Naive B cell (primary cell): ENCODE measurements around the gene ZNF333. TPM values are rescaled to one million over a fixed set of nuclear protein-coding genes. Genes with fewer than 3 reads are reported as not detected.

ENCODE experiments used
- ATAC-seq, 2 donors: fragments of 150-1000 bp; cut with Tn5 transposase; 2 replicates each; pipeline ENCODE4 v1.10.0; 2021; ENCODE audit warnings: low read depth in 2 of 2, mild to moderate bottlenecking in 2 of 2, moderate library complexity in 2 of 2
- DNase-seq: peaks from one replicate; pipeline ENCODE4 v3.0.0; 2022
- H3K27ac Mint-ChIP-seq, 6 donors: one replicate each; pipeline ENCODE4 v1.8.0; 2020 to 2022; ENCODE audit warnings: mild to moderate bottlenecking in 6 of 6, mixed read lengths in 6 of 6, moderate library complexity in 5 of 6, inconsistent platforms in 2 of 6
- H3K27me3 Mint-ChIP-seq, 3 donors: one replicate each; pipeline ENCODE4 v1.8.0; 2021 to 2022; ENCODE audit warnings: mixed read lengths in 3 of 3, mild to moderate bottlenecking in 1 of 3
- H3K36me3 Mint-ChIP-seq, 2 donors: one replicate each; pipeline ENCODE4 v1.8.0; 2020 to 2022; ENCODE audit warnings: mixed read lengths in 2 of 2, inconsistent platforms in 1 of 2, mild to moderate bottlenecking in 1 of 2
- H3K4me1 Mint-ChIP-seq, 3 donors: one replicate each; pipeline ENCODE4 v1.8.0; 2020 to 2022; ENCODE audit warnings: mixed read lengths in 3 of 3, inconsistent platforms in 1 of 3, mild to moderate bottlenecking in 1 of 3, moderate library complexity in 1 of 3
- H3K4me3 Mint-ChIP-seq, 8 donors: one replicate each; pipeline ENCODE4 v1.8.0; 2020 to 2022; ENCODE audit warnings: mild to moderate bottlenecking in 8 of 8, mixed read lengths in 8 of 8, moderate library complexity in 8 of 8, inconsistent platforms in 2 of 8
- H3K9me3 Mint-ChIP-seq, 7 donors: one replicate each; pipeline ENCODE4 v1.8.0; 2020 to 2022; ENCODE audit warnings: mixed read lengths in 7 of 7, mild to moderate bottlenecking in 5 of 7, inconsistent platforms in 2 of 7, moderate library complexity in 1 of 7
- polyA plus RNA-seq, 6 donors: library from polyadenylated mRNA; unstranded; fragments of 300-500 nt; fragmentation: Illumina TruSeq; gene quantifications; one replicate each; pipeline ENCODE4 v1.2.3, GENCODE V29; 2021; ENCODE audit warnings: low read depth in 6 of 6

The ZNF333 gene
- polyA plus RNA-seq, 6 donors from 2014 or later = 8.6 to 18.1 (median 11.0) TPM

DNA sequence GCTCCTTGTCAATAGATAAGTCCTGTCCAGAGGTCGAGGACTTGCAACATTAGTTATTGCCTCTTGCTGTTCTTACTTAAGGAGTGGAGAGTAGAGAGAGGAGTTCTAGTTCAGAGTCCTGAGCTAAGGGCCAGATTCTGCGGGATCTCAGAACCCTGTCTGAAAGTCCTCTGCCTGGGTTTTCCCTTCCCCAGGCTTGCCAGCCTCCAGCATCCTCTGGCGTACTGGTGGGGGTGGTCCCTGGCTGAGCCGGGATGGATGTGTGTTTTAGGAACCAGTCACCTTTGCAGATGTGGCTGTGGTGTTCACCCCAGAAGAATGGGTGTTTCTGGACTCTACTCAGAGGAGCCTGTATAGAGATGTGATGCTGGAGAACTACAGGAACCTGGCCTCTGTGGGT is 26.0 kb downstream of the ZNF333 start:
- DNase-seq (no peak), ATAC-seq (no peak)
- peaks cover 80 to 81% of the 10 kb centered on the region in 2 donors for H3K36me3 Mint-ChIP-seq
- no peaks in the 10 kb centered on the region for H3K27me3 Mint-ChIP-seq
- peaks cover 25 to 75% (median 64%) of the 10 kb centered on the region in 7 donors for H3K9me3 Mint-ChIP-seq
- H3K4me1 Mint-ChIP-seq = peaks cover 0 to 5% (median 0%) of the 10 kb centered on the region in 3 donors
- H3K27ac Mint-ChIP-seq = no peak overlapping the region
- H3K4me3 Mint-ChIP-seq = no peak overlapping the region

GRCh38 chr19:14718522-14719116 is 28.8 kb downstream of the ZNF333 start:
- ATAC-seq = no peak
- Mint-ChIP-seq H3K9me3 (peaks cover 23 to 97% (median 86%) of the 10 kb centered on the region in 7 donors), H3K4me1 (no peaks in the 10 kb centered on the region), H3K27me3 (no peaks in the 10 kb centered on the region), H3K36me3 (peaks cover 78 to 82% of the 10 kb centered on the region in 2 donors), H3K27ac (no peak overlapping the region), H3K4me3 (no peak overlapping the region)
- no peak for DNase-seq

GRCh38 chr19:14719162-14719561 is 29.3 kb downstream of the ZNF333 start:
- H3K36me3 Mint-ChIP-seq = peaks cover 77 to 78% of the 10 kb centered on the region in 2 donors
- DNase-seq = no peak
- H3K9me3 Mint-ChIP-seq = peaks cover 18 to 97% (median 86%) of the 10 kb centered on the region in 7 donors
- no peak for ATAC-seq
- H3K4me1 Mint-ChIP-seq = no peaks in the 10 kb centered on the region
- H3K27me3 Mint-ChIP-seq = no peaks in the 10 kb centered on the region
- H3K4me3 Mint-ChIP-seq = no peak overlapping the region
- no peak overlapping the region for H3K27ac Mint-ChIP-seq

DNA sequence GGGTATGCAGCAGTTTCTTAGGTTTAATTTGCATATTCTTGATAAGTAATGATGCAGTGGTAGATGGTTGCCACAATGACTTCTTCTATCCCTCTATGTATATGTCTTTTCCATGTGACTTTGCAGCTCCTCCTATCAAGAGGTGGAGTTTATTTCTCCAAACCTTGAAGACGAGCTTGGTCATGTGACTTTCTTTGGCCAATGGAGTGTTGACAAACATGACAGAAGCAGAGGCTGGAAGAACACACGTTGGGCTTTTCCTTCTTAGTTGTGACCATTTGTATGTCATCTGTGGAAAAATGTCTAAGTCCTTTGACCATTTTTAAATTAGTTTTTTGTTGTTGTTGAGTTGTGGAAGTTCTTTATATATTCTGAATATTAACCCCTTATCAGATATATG is 32.3 kb downstream of the ZNF333 start:
- peaks cover 20 to 91% (median 74%) of the 10 kb centered on the region in 7 donors for H3K9me3 Mint-ChIP-seq

DNA sequence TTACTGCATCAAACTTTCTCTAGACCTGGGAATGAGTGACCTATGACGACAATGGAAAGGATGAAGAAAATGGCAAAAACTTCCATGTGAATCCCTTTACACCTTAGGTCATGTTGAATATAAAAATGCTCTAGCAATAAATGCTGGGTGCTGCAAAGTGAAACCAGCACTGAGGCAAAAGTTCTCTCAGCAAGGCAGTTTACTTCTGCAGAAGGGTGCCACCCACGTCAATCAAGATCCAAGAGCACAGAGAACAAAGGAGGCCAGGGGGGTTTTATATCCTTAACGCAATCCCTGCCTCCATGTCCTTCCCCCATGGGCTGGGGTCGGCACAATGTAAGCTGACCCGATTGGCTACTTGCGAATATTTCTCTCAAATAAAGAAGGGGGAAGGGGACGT is 38.7 kb downstream of the ZNF333 start:
- DNase-seq (no peak), ATAC-seq (no peak)
- peak overlapping the region in 1 of 6 donors; percentile 79 for H3K27ac Mint-ChIP-seq
- H3K9me3 Mint-ChIP-seq = peaks cover 25 to 62% (median 48%) of the 10 kb centered on the region in 7 donors
- no peaks in the 10 kb centered on the region for H3K27me3 Mint-ChIP-seq
- peaks cover 20 to 46% of the 10 kb centered on the region in 2 donors for H3K36me3 Mint-ChIP-seq
- no peaks in the 10 kb centered on the region for H3K4me1 Mint-ChIP-seq
- H3K4me3 Mint-ChIP-seq = no peak overlapping the region

More for the DNA sequence above, 32.3 kb downstream of the ZNF333 start:
- DNase-seq (no peak), ATAC-seq (no peak)
- H3K4me3 Mint-ChIP-seq = no peak overlapping the region
- H3K36me3 Mint-ChIP-seq = peaks cover 61 to 71% of the 10 kb centered on the region in 2 donors
- no peaks in the 10 kb centered on the region for H3K4me1 Mint-ChIP-seq
- H3K27me3 Mint-ChIP-seq = no peaks in the 10 kb centered on the region
- no peak overlapping the region for H3K27ac Mint-ChIP-seq

- no peak for ATAC-seq
- no peak overlapping the region for H3K4me3 Mint-ChIP-seq
- no peak overlapping the region for H3K27ac Mint-ChIP-seq
- peaks cover 12 to 27% of the 10 kb centered on the region in 2 donors for H3K36me3 Mint-ChIP-seq
- H3K4me1 Mint-ChIP-seq = no peaks in the 10 kb centered on the region
- H3K27me3 Mint-ChIP-seq = no peaks in the 10 kb centered on the region
- no peak for DNase-seq
- peaks cover 17 to 43% (median 34%) of the 10 kb centered on the region in 7 donors for H3K9me3 Mint-ChIP-seq
Observed at GRCh38 chr19:14731200-14731599, 41.4 kb downstream of the ZNF333 start.

DNA sequence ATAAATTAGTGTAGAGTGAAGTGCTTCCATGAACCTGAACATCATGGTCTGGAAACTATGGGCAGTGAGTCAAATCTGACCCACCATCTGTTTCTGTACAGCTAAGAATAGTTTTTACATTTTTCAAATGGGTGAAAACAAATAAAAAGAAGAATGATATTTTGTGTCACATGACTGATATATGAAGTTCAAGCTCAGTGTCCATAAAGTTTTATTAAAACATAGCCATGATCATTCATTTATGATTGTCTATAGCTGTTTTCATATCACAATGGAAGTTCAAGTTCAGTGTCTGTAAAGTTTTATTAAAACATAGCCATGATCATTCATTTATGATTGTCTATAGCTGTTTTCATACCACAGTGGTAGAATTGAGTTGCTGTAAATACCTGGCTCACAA is 42.7 kb downstream of the ZNF333 start:
- Mint-ChIP-seq H3K36me3 (peaks cover 6 to 19% of the 10 kb centered on the region in 2 donors), H3K4me3 (no peak overlapping the region), H3K9me3 (peaks cover 11 to 34% (median 25%) of the 10 kb centered on the region in 7 donors), H3K4me1 (no peaks in the 10 kb centered on the region), H3K27me3 (no peaks in the 10 kb centered on the region), H3K27ac (no peak overlapping the region)
- ATAC-seq (no peak), DNase-seq (no peak)

- no peak for ATAC-seq
- Mint-ChIP-seq H3K4me1 (no peaks in the 10 kb centered on the region), H3K27ac (peak overlapping the region in 1 of 6 donors; percentile 20), H3K27me3 (no peaks in the 10 kb centered on the region), H3K4me3 (no peak overlapping the region), H3K9me3 (peaks cover 9 to 24% (median 17%) of the 10 kb centered on the region in 7 donors), H3K36me3 (peaks cover 6 to 15% of the 10 kb centered on the region in 2 donors)
- DNase-seq = no peak
Observed at GRCh38 chr19:14733574-14733973, 43.7 kb downstream of the ZNF333 start.

- no peak for ATAC-seq
- H3K27me3 Mint-ChIP-seq = no peaks in the 10 kb centered on the region
- H3K9me3 Mint-ChIP-seq = peaks cover 0 to 4% (median 3%) of the 10 kb centered on the region in 7 donors
- H3K4me1 Mint-ChIP-seq = no peaks in the 10 kb centered on the region
- H3K27ac Mint-ChIP-seq = no peak overlapping the region
- no peak for DNase-seq
- H3K4me3 Mint-ChIP-seq = no peak overlapping the region
- H3K36me3 Mint-ChIP-seq = peaks cover 0 to 6% of the 10 kb centered on the region in 2 donors
Observed at GRCh38 chr19:14735915-14736314, 46.1 kb downstream of the ZNF333 start.

- DNase-seq (no peak), ATAC-seq (no peak)
- peaks cover 0 to 4% (median 0%) of the 10 kb centered on the region in 7 donors for H3K9me3 Mint-ChIP-seq
- no peaks in the 10 kb centered on the region for H3K27me3 Mint-ChIP-seq
- no peaks in the 10 kb centered on the region for H3K4me1 Mint-ChIP-seq
- no peaks in the 10 kb centered on the region for H3K36me3 Mint-ChIP-seq
- no peak overlapping the region for H3K4me3 Mint-ChIP-seq
- H3K27ac Mint-ChIP-seq = peak overlapping the region in 1 of 6 donors; percentile 65
Observed at GRCh38 chr19:14746886-14747285, 57.0 kb downstream of the ZNF333 start.

DNA sequence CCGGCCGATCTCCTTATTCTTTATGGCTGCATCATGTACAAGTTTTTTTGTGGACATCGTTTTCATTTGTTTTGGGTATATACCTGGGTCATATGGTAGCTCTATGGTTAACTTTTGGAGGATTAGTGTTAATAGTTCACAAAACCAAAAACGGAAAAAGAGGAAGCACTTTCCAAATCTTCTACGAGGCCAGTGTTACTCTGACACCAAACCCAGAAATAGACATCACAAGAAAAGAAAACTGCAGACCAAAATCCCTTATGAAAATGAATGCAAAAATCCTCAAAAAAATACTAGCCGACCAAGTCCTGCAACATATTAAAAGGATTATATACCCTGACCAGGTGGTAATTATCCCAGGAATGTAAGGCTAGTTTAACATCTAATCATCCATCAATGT is 58.8 kb downstream of the ZNF333 start:
- no peaks in the 10 kb centered on the region for H3K27me3 Mint-ChIP-seq
- H3K36me3 Mint-ChIP-seq = no peaks in the 10 kb centered on the region
- no peak overlapping the region for H3K4me3 Mint-ChIP-seq
- no peak for DNase-seq
- H3K27ac Mint-ChIP-seq = peak overlapping the region in 1 of 6 donors; percentile 42
- no peak for ATAC-seq
- H3K9me3 Mint-ChIP-seq = peaks cover 0 to 4% (median 0%) of the 10 kb centered on the region in 7 donors
- H3K4me1 Mint-ChIP-seq = no peaks in the 10 kb centered on the region

GRCh38 chr19:14758816-14759215 is 69.0 kb downstream of the ZNF333 start:
- no peaks in the 10 kb centered on the region for H3K36me3 Mint-ChIP-seq
- peaks cover under 1 to 2% (median under 1%) of the 10 kb centered on the region in 3 donors for H3K4me1 Mint-ChIP-seq
- no peak overlapping the region for H3K4me3 Mint-ChIP-seq
- ATAC-seq (no peak), DNase-seq (no peak)
- H3K27ac Mint-ChIP-seq = no peak overlapping the region
- no peaks in the 10 kb centered on the region for H3K9me3 Mint-ChIP-seq
- H3K27me3 Mint-ChIP-seq = peaks cover 0 to 4% (median 2%) of the 10 kb centered on the region in 3 donors

DNA sequence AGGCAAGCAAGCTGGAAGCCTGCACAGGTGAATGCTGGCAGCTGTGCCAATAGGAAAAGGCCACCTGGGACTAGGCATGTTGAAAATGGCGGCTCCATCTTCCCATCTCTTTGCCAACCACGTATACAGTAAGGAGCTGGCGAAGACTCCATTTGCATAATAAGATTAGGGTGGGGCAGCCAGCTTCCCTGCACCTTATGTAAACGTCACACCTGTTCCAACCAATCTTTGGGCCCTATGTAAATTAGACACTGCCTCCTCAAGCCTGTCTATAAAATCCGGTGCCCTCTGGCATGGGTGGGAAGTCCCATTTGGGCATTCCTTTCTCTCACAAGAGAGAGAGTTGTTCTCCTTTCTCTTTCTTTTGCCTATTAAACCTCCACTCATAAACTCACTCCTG is 71.8 kb downstream of the ZNF333 start:
- H3K27ac Mint-ChIP-seq = no peak overlapping the region
- H3K27me3 Mint-ChIP-seq = peaks cover 0 to 22% (median 9%) of the 10 kb centered on the region in 3 donors
- H3K9me3 Mint-ChIP-seq = peaks cover 0 to 2% (median 0%) of the 10 kb centered on the region in 7 donors
- no peak overlapping the region for H3K4me3 Mint-ChIP-seq
- peaks cover 2 to 6% (median 4%) of the 10 kb centered on the region in 3 donors for H3K4me1 Mint-ChIP-seq
- DNase-seq (no peak), ATAC-seq (no peak)
- no peaks in the 10 kb centered on the region for H3K36me3 Mint-ChIP-seq

GRCh38 chr19:14762111-14762510 is 72.3 kb downstream of the ZNF333 start:
- peak overlapping the region in 2 of 6 donors; percentile 22 to 40 for H3K27ac Mint-ChIP-seq
- no peak for ATAC-seq
- H3K9me3 Mint-ChIP-seq = peaks cover 0 to 2% (median 0%) of the 10 kb centered on the region in 7 donors
- peaks cover 0 to 22% (median 9%) of the 10 kb centered on the region in 3 donors for H3K27me3 Mint-ChIP-seq
- H3K36me3 Mint-ChIP-seq = no peaks in the 10 kb centered on the region
- H3K4me1 Mint-ChIP-seq = peaks cover 2 to 6% (median 4%) of the 10 kb centered on the region in 3 donors
- DNase-seq = no peak
- no peak overlapping the region for H3K4me3 Mint-ChIP-seq
